Duodenal mucosa (tissue), 2 donors: ENCODE measurements around the gene HBM.
"Not testable (repeated sequence)": the region's sequence is repeated elsewhere in the genome, so short reads cannot be mapped to it uniquely, and the experiment has no call there.

Experiments
- H3K27ac ChIP-seq: one replicate; pipeline ENCODE4 v1.7.0; 2013; ENCODE audit warnings: low read depth, low read length
- H3K27me3 ChIP-seq, 2 donors: one replicate each; pipeline ENCODE4 v1.7.0; 2013; ENCODE audit warnings: low read length in 2 of 2, control low read depth in 1 of 2; ENCODE audit not compliant: insufficient read depth in 2 of 2, control insufficient read depth in 1 of 2
- H3K36me3 ChIP-seq, 2 donors: one replicate each; pipeline ENCODE4 v1.7.0; 2013; ENCODE audit warnings: low read length in 2 of 2, control low read depth in 1 of 2; ENCODE audit not compliant: insufficient read depth in 2 of 2, control insufficient read depth in 1 of 2
- H3K4me1 ChIP-seq, 2 donors: one replicate each; pipeline ENCODE4 v1.7.0; 2013; ENCODE audit warnings: low read length in 2 of 2, control low read depth in 1 of 2; ENCODE audit not compliant: insufficient read depth in 2 of 2, control insufficient read depth in 1 of 2
- H3K4me3 ChIP-seq, 2 donors: one replicate each; pipeline ENCODE4 v1.7.0; 2013; ENCODE audit warnings: low read length in 2 of 2, low read depth in 1 of 2
- H3K9ac ChIP-seq, 2 donors: one replicate each; pipeline ENCODE4 v1.7.0; 2013; ENCODE audit warnings: low read length in 2 of 2, low read depth in 1 of 2
- H3K9me3 ChIP-seq, 2 donors: one replicate each; pipeline ENCODE4 v1.7.0; 2013; ENCODE audit warnings: low read length in 2 of 2, control low read depth in 1 of 2; ENCODE audit not compliant: control insufficient read depth in 1 of 2

Gene HBM

GRCh38 chr16:176477-177382 lies 11.0 kb downstream of the HBM start, which contains the start of gene HBA1:
Gene HBA1 (plus strand): TSS chr16:176680. CDS start chr16:176717, 37 bp downstream.
- H3K9me3 ChIP-seq, H3K4me3 ChIP-seq, H3K9ac ChIP-seq, H3K27ac ChIP-seq, H3K36me3 ChIP-seq: not testable (repeated sequence)
- peaks cover 39 to 45% of the 10 kb centered on the region in 2 donors for H3K27me3 ChIP-seq
- H3K4me1 ChIP-seq = peaks cover 9 to 13% of the 10 kb centered on the region in 2 donors

- Histone ChIP-seq H3K27ac (no peak overlapping the region), H3K4me3 (no peak overlapping the region), H3K9me3 (no peaks in the 10 kb centered on the region), H3K4me1 (peaks cover 10 to 14% of the 10 kb centered on the region in 2 donors), H3K9ac (no peak overlapping the region), H3K36me3 (no peaks in the 10 kb centered on the region), H3K27me3 (peaks cover 39 to 45% of the 10 kb centered on the region in 2 donors)
Observed at GRCh38 chr16:177394-177822, 11.6 kb downstream of the HBM start.

- Histone ChIP-seq H3K4me1 (peaks cover 10 to 14% of the 10 kb centered on the region in 2 donors), H3K9ac (no peak overlapping the region), H3K9me3 (no peaks in the 10 kb centered on the region), H3K27me3 (peaks cover 39 to 45% of the 10 kb centered on the region in 2 donors), H3K36me3 (no peaks in the 10 kb centered on the region), H3K4me3 (no peak overlapping the region), H3K27ac (no peak overlapping the region)
Observed at GRCh38 chr16:177981-178667, 12.3 kb downstream of the HBM start.

GRCh38 chr16:178668-179015 lies 12.9 kb downstream of the HBM start:
- Histone ChIP-seq H3K36me3 (no peaks in the 10 kb centered on the region), H3K4me1 (peaks cover 10 to 14% of the 10 kb centered on the region in 2 donors), H3K9me3 (no peaks in the 10 kb centered on the region), H3K9ac (no peak overlapping the region), H3K27ac (no peak overlapping the region), H3K4me3 (no peak overlapping the region), H3K27me3 (peaks cover 39 to 41% of the 10 kb centered on the region in 2 donors)

GRCh38 chr16:179211-180092 lies 13.7 kb downstream of the HBM start:
- no peak overlapping the region for H3K9ac ChIP-seq
- no peak overlapping the region for H3K4me3 ChIP-seq
- H3K27me3 ChIP-seq = peaks cover 39 to 41% of the 10 kb centered on the region in 2 donors

GRCh38 chr16:180101-180675 lies 14.4 kb downstream of the HBM start, which contains the start of gene HBQ1:
Gene HBQ1 (plus strand): TSS chr16:180459. CDS start chr16:180487, 28 bp downstream.
- Histone ChIP-seq H3K36me3 (no peaks in the 10 kb centered on the region), H3K4me3 (peak within 1 kb of the TSS; percentile 15 to 50), H3K4me1 (peaks cover 10 to 14% of the 10 kb centered on the region in 2 donors), H3K27me3 (peaks cover 34 to 37% of the 10 kb centered on the region in 2 donors), H3K9me3 (no peaks in the 10 kb centered on the region), H3K27ac (no peak within 1 kb of the TSS), H3K9ac (no peak within 1 kb of the TSS)

More at GRCh38 chr16:179211-180092, 13.7 kb downstream of the HBM start:
- no peaks in the 10 kb centered on the region for H3K9me3 ChIP-seq
- no peak overlapping the region for H3K27ac ChIP-seq
- H3K4me1 ChIP-seq = peaks cover 10 to 14% of the 10 kb centered on the region in 2 donors
- H3K36me3 ChIP-seq = no peaks in the 10 kb centered on the region

- no peak overlapping the region for H3K9ac ChIP-seq
- no peak overlapping the region for H3K27ac ChIP-seq
- peaks cover 29 to 31% of the 10 kb centered on the region in 2 donors for H3K27me3 ChIP-seq
- H3K36me3 ChIP-seq = no peaks in the 10 kb centered on the region
- peak overlapping the region; percentile 15 to 50 for H3K4me3 ChIP-seq
- peaks cover 10 to 14% of the 10 kb centered on the region in 2 donors for H3K4me1 ChIP-seq
- H3K9me3 ChIP-seq = no peaks in the 10 kb centered on the region
Observed at GRCh38 chr16:180681-181564, 15.1 kb downstream of the HBM start.

- no peaks in the 10 kb centered on the region for H3K9me3 ChIP-seq
- H3K4me1 ChIP-seq = peaks cover 10 to 14% of the 10 kb centered on the region in 2 donors
- H3K27me3 ChIP-seq = peaks cover 29 to 31% of the 10 kb centered on the region in 2 donors
- H3K9ac ChIP-seq = no peak overlapping the region
- no peaks in the 10 kb centered on the region for H3K36me3 ChIP-seq
- peak overlapping the region in 1 of 2 donors; percentile 5 for H3K4me3 ChIP-seq
- H3K27ac ChIP-seq = no peak overlapping the region
Observed at GRCh38 chr16:181565-182021, 15.8 kb downstream of the HBM start.
